Amygdala (tissue), 56 donors: Measurements from ENCODE around the gene RGL1.
"Not testable (repeated sequence)": the region's sequence is repeated elsewhere in the genome, so short reads cannot be mapped to it uniquely, and the experiment has no call there.

Experiments used
- DNase-seq, 56 donors: peaks; one replicate each; lab custom pipeline; 2025; lab: John Stamatoyannopoulos, UW

Gene RGL1

DNA sequence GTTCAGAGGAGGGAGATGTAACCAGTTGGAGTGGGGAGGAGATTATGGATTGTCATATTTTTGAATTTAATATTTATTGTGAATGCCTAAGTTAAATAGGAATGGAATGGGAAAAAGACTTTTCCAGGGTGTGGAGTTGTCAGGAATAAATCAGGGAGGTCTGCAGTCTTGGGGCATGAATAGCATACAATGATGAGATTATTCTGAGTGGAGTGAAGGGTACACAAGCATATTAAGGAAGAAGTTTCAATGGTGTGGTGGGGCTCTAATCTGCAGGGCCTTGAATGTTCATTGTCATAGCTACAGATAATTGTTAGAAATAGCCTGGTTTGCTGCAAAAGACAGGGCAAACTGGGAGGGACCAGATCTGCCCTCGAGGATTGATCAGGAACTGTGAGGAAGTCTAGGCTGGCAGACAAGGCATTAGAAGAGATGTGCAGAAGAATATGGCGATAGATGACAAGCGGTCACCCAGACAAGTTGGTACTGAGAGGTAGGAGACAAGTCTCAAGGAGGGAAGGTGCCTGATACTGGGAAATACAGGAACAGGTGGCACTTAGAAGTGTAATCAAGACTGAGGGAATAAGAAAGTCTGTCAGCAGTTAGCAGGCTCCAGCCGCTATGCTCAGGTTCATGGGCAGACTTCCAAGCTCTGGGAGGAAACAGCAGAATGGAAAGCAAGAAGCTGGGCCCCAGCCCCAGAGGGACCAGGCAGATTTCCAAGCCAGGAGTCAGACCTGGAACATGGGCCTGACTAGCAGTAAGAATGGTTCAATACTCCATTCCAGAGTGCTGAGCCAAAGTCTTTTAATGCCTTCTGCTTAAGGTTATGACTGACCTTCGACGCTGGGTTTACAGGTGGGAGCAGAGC, 20.9 kb upstream of the RGL1 start:
- peak in 30 of 56 donors; percentile 3 to 64 (median 28) for DNase-seq

DNA sequence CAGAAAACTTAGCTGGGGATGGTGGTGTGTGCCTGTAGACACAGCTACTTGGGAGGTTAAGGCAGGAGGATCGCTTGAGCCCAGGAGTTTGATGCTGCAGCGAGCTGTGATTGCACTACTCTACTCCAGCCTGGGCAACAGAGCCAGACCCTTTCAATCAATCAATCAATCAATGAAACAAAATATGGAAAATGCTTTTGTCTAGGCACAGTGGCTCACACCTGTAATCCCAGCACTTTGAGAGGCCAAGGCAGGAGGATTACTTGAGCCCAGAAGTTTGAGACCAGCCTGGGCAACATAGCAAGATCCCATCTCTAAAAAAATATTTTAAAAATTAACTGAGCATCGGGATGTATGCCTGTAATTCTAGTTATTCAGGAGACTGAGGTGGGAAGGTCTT, 19.0 kb upstream of the RGL1 start:
- not testable (repeated sequence) for DNase-seq

DNA sequence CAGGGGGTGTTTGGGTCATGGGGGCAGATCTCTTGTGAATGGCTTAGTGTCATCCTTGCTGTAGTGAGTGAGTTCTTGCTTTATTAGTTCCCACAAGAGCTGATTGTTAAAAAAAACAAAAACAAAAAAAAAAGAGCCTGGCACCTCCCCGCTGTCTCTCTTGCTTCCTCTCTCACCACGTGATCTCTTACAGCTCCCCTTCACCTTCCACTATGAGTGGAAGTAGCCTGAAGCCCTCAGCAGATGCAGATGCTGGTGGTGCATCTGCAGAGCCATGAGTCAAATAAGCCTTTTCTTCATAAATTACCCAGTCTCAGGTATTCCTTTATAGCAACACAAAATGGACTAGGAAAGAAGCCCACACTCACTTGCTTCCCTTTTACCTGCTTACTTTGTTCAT, 17.2 kb upstream of the RGL1 start:
- DNase-seq = no peak

DNA sequence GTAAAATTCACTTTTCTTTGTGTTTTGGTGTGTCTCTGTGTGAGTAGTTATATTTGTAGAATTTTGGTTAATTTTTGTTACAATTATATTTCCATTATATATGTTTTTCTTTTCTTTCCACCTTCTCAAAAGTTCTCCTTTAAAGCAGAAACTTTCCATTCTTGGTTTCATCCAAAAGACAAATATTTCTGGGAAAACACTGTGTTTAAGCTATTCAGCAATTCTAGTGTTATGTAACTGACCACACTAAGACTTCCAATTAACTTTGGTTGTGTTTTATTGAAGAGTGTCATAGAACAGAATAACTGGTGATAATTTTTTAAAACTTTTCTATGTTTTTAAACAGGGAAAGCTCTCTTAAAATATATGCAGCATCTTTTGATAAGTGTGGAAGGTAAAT, 13.6 kb upstream of the RGL1 start:
- DNase-seq = no peak

DNA sequence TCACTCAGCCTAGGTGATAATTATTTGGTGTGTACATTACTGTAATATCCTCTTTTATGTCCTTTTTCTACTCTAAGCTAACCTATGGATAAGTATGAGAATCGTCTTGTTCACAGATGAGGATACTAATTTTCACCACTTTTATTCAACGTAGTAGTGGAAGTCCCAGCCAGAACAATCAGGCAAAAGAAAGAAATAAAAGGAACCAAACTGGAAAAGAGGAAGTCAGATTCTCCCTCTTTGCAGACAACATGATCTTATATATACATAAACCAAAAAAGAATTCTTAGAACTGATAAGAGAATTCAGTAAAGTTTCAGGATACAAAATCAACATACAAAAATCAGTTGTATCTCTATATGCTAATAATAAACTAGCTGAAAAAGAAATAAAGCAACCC, 12.6 kb upstream of the RGL1 start:
- no peak for DNase-seq

DNA sequence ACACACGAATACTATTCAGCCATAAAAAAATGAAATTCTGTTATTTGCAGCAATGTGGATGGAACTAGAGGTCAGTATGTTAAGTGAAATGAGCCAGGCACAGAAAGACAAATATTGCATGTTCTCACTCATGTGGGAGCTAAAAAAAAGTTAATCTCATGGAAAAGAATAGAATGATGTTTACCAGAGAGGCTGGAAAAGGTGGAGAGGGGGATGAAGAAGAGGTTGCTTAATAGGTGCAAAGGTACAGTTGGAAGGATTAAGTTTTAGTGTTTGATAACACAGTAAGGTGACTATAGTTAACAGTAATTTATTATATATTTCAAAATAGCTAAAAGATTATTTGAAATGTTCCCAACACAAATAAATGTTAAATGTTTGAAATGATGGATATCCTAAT, 10.8 kb upstream of the RGL1 start:
- DNase-seq = no peak

DNA sequence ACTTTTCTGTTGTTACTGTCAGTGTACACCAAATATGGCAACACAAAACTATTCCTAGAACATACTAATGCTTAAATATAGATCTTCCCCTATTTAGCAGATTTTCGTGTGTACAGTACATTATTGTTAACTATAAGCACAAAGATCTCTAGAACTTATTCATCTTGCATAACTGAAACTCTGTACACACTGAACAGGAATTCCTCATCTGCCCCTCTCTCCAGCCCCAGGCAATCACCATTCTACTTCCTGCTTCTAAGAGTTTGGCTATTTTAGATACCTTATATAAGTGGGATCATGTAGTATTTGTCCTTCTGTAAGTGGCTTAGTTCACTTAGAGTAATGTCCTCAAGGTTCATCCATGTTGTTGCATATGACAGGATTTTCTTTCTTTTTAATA, 4.5 kb upstream of the RGL1 start:
- no peak for DNase-seq

DNA sequence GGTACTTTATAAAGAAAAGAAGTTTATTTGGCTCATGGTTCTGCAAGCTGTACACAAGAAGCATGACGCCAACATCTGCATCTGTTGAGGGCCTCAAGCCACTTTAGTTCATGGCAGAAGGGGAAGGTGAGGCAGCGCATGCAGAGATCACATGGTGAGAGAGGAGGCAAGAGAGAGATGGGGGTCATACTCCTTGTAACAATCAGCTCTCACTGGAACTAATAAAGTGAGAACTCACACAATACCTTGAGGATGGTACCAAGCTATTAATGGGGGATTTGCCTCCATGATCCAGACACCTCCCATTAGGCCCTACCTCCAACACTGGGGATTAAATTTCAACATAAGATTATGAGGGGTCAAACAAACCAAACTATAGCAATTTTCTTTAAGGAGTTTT, 3.3 kb upstream of the RGL1 start:
- DNase-seq = no peak

DNA sequence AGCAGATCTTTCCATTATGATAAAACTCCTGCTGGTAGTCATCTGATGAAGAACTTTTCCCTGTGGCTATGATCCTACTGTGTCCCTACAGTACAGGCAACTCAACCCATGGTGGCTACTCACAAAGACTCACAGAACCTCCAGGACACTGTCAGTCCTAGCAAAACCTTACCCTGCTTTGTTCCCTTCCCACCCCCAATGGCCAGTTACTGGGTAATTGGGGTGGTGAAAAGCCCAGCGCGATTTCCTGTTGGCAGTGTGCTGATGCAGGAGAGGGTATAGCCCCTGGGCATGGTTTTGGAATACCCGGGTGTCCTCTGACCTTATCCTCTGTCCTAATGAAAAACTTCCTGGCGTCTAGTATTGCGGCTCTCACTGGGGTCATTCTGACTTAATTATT, 533 bp upstream of the RGL1 start:
- DNase-seq = peak in 2 of 56 donors; percentile 10 to 41

DNA sequence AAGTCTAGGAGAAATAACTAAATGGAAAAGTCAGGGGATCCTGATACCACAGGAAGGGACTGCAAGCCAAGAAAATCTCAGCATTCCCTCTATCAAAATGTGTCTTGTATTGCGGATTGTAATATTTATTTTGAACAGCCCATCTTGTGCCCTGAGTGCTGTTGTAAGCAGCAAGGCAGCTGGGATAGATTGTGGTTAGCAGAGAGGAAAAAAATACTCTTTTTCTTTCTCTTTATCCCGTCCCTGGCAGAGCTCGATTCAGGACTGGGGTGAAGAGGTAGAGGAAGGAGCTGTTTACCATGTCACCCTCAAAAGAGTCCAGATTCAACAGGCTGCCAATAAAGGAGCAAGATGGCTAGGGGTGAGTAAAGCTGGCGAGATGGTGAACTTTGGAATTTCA, 1.2 kb downstream of the RGL1 start:
- DNase-seq = no peak

DNA sequence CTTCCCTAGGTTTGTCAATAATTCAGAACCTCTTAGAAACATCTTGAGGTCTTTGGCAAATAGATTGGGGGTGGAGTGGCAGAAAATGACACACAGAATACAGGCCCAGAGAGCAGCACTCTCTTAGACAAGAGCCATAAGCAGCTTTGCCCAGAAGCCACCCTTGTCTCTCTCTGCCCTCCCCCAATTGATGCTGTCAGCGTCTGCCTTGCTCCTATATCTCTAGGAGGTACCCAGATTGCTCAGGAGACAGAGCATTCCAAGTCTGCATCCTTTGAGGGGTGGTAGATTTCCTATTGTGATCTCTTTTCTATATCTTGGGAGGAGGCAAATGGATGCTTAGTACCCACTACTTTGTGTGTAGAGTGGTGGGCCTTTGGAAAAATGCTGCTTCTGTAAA, 1.8 kb downstream of the RGL1 start:
- peak in 2 of 56 donors; percentile 10 to 11 for DNase-seq

DNA sequence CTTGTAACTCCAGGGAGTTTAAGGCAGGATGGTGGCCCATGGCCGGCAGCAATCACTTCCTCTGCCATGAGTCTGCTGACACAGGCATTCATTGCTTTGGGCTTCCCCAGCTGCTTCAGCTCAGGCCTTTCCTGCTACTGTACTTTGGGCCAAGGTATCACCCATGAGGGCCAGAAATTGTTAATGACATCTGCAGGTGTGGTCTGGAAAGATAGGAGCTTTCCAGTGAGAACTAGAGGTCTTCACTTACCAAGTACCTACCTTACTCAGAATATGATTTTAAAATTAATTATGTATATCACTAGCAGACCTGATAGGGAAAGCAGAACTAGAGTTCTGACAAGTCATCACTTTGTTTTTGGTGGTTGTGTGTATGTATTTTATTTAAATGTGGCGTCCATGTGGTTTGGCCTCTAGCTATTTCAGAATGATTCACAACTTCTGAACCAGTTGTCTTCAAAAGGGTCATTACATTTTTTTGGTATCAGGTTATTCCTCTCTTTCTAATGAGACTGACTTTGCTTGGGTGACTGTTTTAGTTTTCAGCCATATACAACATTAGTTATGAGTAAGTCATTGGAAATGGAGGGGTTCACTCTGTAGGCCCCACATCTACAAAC, 2.7 kb downstream of the RGL1 start:
- DNase-seq = peak in 3 of 56 donors; percentile 12 to 33 (median 25)

DNA sequence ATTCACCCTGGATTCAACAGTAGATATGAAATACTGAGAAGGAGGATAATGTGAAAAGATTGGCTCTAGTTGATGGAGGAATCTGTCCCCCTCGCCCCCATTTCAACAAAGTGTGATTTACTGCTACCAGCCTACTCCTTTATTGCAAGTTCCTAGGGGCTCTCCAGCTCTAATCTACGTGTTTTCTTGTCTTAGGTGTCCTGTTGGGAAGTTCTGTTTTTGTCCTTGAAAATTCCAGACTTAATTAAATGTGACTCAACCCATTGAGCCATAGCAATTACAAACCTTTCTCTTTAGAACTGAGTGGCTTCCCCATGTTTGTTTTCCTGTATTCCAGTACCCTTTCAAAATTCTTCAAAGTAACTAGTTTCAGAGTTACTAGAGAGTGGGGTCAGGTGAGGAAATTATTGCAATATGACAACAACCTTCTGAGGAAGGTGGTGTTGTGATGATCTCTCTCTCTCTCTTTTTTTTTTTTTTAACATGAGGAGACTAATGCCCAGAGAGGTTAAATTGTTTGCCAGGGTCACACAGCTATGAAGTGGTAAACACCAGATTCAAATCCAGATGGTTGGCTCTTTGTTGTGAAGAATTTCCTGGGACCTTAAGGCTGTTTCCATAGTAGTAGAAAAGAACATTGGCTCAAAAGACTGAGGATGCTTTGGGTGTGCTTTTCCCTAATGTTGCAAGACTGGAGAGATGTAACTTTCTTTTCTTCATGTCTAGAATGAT, 3.5 kb downstream of the RGL1 start:
- DNase-seq = no peak

DNA sequence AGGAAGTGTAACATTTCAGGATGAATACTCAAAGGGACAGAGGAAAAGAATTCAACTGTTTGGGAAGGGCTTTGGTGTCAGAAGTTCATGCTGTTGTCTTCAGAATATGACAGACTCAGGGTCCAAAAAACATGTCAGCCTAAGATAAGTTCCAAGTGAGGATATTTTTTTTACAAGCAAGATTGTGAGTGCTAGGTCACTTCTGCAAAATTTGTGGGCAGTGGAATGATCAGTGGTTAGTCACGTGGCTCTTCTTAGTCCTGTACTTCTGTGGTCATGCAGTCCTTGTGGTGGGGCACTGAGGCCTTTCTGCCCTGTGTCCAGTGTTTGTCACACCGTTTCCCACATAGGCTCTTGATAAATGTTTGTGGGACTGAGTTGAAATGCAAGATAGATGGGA, 5.2 kb downstream of the RGL1 start:
- DNase-seq = peak in 1 of 56 donors; percentile 29

DNA sequence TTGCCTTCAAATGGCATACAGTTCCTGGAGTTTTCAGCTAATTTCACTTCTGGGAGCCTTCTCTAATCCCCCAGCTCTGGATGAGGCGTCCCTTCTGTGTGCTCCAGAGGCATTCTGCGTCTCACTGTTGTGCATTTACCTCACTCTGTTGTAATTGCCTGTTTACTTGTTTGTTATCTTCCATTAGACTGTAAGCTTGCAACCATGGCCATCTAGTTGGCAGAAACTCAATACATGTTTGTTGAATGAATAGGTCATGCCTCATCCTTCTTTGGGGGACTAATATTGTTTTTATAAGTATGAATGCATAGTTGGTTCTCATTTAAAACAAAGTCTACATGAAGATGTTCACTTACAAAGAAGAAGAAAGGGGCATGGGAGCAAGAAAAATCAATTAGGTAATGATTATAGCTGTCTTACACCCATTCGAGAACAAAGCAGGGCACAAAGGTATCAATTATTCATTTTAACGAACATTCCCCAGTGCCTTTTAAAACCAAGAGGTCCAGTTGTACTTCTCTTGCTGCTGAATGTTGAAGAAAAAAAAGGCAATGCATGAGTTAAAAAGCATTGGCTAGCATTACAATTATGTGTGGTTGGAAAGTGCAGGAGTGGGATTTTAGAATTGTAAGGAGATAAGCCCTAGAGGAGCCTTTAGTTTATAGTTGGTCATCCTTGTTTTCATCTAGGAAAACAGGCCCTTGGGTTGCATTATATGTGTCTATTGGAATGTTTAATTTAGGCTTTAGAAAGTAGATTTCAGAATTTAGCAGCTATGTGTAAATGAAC, 6.0 kb downstream of the RGL1 start:
- no peak for DNase-seq

DNA sequence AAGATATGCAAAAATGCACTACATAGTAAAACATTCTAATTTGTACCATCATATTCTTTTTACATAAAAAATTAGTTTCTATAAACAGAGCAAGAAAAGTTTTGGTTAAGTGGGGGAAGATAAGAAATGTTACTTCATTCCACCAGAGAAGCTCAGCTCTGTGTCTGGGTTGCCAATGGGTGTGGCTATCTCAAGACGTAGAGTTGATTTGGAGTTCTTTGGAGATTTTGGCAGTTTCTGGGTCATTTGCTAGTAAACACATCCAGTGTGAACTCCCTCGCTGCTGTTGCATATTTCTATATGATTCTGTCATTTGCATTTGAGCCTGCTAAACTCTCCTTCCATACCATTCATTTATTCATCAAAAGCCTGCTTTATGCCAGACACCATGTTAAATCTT, 7.2 kb downstream of the RGL1 start:
- no peak for DNase-seq

DNA sequence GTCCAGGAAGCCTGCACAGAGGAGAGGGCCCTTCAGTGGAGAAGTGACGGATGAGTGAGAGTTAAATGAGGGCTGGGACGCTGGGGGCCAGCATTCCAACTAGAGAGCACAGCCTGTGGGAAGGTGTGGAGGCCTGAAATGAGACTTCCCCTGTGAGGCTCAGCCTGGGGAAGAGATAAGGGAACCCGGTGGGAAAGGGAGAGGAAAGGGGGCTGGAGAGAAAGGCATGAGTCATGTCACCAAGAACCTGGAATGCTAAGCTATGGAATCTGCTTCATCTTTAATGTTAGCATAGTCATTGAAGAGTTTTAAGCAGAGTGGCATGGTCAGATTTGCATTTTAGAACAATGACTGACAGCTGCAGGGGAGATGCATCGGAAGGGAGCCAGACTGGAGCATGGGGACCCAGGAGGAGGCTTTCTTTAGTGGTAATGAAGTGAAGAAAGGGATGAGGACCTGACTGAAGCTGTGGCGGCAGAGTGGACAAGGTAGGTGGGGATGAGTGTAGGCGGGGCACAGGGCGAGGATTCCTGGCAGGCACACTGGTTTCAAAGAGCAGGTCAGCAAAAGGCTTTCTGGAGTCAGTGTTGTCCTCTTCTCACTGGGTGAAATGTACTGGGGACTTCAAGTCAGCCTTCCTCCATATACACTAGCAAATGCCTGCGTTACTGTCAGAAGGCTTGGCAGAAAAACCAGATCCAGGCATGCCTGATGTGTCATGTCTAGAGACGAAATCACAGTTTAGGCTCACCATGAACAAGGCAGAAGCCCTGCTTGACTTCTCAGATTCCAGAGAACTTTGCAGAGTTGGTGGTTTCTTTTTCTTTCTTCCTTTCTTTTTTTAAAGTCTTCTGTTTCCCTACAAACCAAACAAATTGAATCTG, 8.0 kb downstream of the RGL1 start:
- DNase-seq = no peak

DNA sequence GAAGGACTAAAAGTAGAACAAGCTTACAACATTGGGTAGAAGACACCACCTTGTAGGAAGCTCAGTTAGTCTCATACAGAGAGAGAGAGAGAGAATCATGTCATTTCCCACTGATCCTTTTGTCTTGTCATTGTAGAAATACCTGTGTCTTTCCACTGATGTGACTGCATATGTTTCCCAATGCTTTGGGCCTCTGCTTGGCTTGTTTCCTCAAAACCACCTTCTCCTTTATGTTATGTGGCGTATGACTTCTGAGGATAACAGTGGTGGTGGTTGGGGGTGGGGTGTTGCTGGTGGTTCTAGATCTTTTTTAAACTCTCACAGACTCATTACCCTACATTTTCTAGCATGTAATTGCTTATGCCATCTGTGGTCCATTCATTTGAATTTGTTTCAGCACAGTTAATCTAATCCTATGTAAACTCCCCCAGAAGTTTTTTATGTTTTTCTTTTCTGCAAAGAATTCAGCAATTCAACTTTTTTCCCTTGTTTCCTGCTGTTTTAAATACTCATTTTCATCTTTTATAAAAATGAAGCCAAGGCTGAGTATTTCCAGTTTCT, 9.3 kb downstream of the RGL1 start:
- no peak for DNase-seq

DNA sequence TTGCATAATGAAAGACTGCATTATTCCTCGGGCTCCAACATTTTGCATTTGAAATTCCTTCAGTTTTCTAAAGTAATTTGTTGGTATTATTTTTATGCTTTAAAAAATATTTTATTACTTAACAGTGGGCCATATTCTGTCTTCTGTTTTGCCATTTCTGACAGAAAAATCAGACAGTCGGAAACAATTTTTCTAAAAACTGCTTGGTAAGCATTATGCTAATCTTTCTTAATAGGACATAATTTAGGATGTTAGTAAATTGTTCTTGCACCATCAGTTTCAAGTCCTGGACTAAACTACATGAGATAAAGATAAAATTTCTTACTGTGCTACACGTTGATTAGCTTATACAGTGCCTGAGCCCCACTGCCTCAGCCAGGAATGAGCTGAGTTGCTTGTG, 11.2 kb downstream of the RGL1 start:
- no peak for DNase-seq
